ENCODE data around the gene STH.

DNA sequence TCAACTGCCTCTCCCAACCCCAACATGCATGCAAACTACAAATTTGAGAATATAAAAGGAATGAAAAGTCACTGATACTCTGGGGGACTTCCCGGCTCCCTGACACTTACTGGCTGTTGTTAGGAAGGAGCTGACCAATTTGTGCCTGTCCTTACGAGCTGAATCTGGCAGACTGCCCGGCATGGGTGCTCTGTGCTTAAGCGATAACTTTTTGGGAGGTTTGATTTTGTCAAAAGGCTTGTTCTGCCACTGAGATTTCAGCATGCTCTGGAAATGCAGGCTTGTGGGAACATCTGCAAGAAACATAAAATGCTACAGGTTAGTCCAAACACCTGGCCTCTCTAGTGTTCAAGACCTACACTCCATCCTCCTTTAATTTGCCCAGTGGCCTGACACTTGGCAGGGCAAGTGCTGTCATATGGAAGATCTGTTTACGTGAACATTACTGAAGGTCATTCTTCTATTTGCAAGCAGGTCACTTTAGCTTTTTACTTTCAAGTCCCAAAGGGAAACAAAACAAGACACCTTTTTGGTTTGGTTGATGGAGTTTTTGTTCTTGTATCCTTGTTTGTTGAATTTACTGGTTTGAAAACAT lies 40.6 kb downstream of the STH start:
- TF ChIP-seq, protein P1, sequence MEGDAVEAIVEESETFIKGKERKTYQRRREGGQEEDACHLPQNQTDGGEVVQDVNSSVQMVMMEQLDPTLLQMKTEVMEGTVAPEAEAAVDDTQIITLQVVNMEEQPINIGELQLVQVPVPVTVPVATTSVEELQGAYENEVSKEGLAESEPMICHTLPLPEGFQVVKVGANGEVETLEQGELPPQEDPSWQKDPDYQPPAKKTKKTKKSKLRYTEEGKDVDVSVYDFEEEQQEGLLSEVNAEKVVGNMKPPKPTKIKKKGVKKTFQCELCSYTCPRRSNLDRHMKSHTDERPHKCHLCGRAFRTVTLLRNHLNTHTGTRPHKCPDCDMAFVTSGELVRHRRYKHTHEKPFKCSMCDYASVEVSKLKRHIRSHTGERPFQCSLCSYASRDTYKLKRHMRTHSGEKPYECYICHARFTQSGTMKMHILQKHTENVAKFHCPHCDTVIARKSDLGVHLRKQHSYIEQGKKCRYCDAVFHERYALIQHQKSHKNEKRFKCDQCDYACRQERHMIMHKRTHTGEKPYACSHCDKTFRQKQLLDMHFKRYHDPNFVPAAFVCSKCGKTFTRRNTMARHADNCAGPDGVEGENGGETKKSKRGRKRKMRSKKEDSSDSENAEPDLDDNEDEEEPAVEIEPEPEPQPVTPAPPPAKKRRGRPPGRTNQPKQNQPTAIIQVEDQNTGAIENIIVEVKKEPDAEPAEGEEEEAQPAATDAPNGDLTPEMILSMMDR (IDR thresholded peaks at IDR 0.05; ENCODE audit: insufficient read depth, low read length, poor library complexity, severe bottlenecking) = no peak
- no peak for TF ChIP-seq EZH2phosphoT487 (conservative IDR thresholded peaks at IDR 0.05; ENCODE audit: low read length)

All from SU-DHL-6 (cell line).